IMR-90 (cell line): ENCODE measurements around the gene MXRA8. TPM values are rescaled to one million over a fixed set of nuclear protein-coding genes. Genes with fewer than 3 reads are reported as not detected.

ENCODE experiments used
- ATAC-seq: fragments of 200-7000 bp; cut with Tn5 transposase; 2 replicates; pipeline ENCODE4 v1.9.1; 2020; ENCODE audit warnings: low read depth, mild to moderate bottlenecking, moderate library complexity
- BruUV-seq: library from RNA; stranded (reverse); fragments of 400-500 nt; replicated peaks from 2 replicates; lab custom pipeline; 2021; lab: Mats Ljungman, UMichigan
- CTCF ChIA-PET: fragments of 300-600 bp; formaldehyde crosslinking; extraction: SDS; loops from one replicate; lab custom pipeline; 2021; ENCODE audit warnings: antibody characterized with exemption; lab: Yijun Ruan, JAX
- POLR2A ChIA-PET: fragments of 300-600 bp; sonication (Branson Sonifier 250); formaldehyde crosslinking; loops from one replicate; lab custom pipeline; 2022; ENCODE audit warnings: antibody characterized with exemption; ENCODE audit not compliant: unreplicated experiment; lab: Charles Lee
- DNase-seq: peaks from one replicate; pipeline ENCODE4 v3.0.0; 2013
- H2AFZ ChIP-seq: replicated peaks from 2 replicates; pipeline ENCODE3; 2013; ENCODE audit warnings: low read length, mild to moderate bottlenecking; ENCODE audit not compliant: poor library complexity
- H2AK5ac ChIP-seq: 2 replicates; pipeline ENCODE4 v1.6.1; 2013; ENCODE audit warnings: low read depth, low read length, inconsistent platforms
- H2AK9ac ChIP-seq: replicated peaks from 2 replicates; pipeline ENCODE3; 2013; ENCODE audit warnings: mild to moderate bottlenecking, low read depth, low read length, moderate library complexity; ENCODE audit not compliant: poor library complexity
- H2BK120ac ChIP-seq: 2 replicates; pipeline ENCODE4 v1.6.1; 2013; ENCODE audit warnings: low read depth, low read length, inconsistent platforms
- H2BK15ac ChIP-seq: 3 replicates; pipeline ENCODE4 v1.6.1; 2013; ENCODE audit warnings: low read depth, low read length, inconsistent platforms
- H2BK20ac ChIP-seq: 2 replicates; pipeline ENCODE4 v1.6.1; 2013; ENCODE audit warnings: low read depth, mild to moderate bottlenecking, inconsistent platforms, low read length, moderate library complexity
- H2BK5ac ChIP-seq: 2 replicates; pipeline ENCODE4 v1.6.1; 2013; ENCODE audit warnings: mild to moderate bottlenecking, low read depth, low read length, inconsistent platforms; ENCODE audit not compliant: poor library complexity, severe bottlenecking
- H3K14ac ChIP-seq: replicated peaks from 2 replicates; pipeline ENCODE4 v1.6.1; 2013; ENCODE audit warnings: low read depth, low read length, inconsistent platforms
- H3K18ac ChIP-seq: 2 replicates; pipeline ENCODE4 v1.6.1; 2013; ENCODE audit warnings: low read depth, low read length, control low read depth
- H3K23ac ChIP-seq: 2 replicates; pipeline ENCODE4 v1.6.1; 2013; ENCODE audit warnings: low read depth, low read length, inconsistent platforms
- H3K27ac ChIP-seq: 2 replicates; pipeline ENCODE4 v1.5.1; 2013; ENCODE audit warnings: mild to moderate bottlenecking, control low read depth, low read length; ENCODE audit not compliant: insufficient read depth
- H3K27me3 ChIP-seq: 2 replicates; pipeline ENCODE4 v1.6.1; 2013; ENCODE audit warnings: low read length; ENCODE audit not compliant: control insufficient read depth, insufficient read depth
- H3K36me3 ChIP-seq: 2 replicates; pipeline ENCODE4 v1.6.1; 2013; ENCODE audit warnings: low read length, mixed read lengths; ENCODE audit not compliant: control insufficient read depth, insufficient read depth
- H3K4ac ChIP-seq: 2 replicates; pipeline ENCODE4 v1.6.1; 2013; ENCODE audit warnings: low read depth, low read length, inconsistent platforms
- H3K4me1 ChIP-seq: 2 replicates; pipeline ENCODE4 v1.6.1; 2013; ENCODE audit warnings: low read length, mixed read lengths; ENCODE audit not compliant: control insufficient read depth, insufficient read depth
- H3K4me2 ChIP-seq: 2 replicates; pipeline ENCODE4 v1.6.1; 2013; ENCODE audit warnings: low read depth, mild to moderate bottlenecking, control low read depth, low read length, moderate library complexity
- H3K4me3 ChIP-seq: 2 replicates; pipeline ENCODE4 v1.5.1; 2013; ENCODE audit warnings: low read depth, mild to moderate bottlenecking, control low read depth, low read length, moderate library complexity; ENCODE audit not compliant: insufficient read depth
- H3K56ac ChIP-seq: 2 replicates; pipeline ENCODE4 v1.6.1; 2013; ENCODE audit warnings: low read length, inconsistent platforms; ENCODE audit not compliant: insufficient read depth; ENCODE audit errors: extremely low read depth
- H3K79me1 ChIP-seq, 2 experiments: 2 replicates each; pipeline ENCODE4 v1.6.1; 2013; ENCODE audit warnings: low read length in 2 of 2, inconsistent platforms in 1 of 2, low read depth in 1 of 2
- H3K9ac ChIP-seq: 2 replicates; pipeline ENCODE4 v1.6.1; 2013; ENCODE audit warnings: low read depth, low read length, control low read depth
- H3K9me1 ChIP-seq: 2 replicates; pipeline ENCODE4 v1.6.1; 2013; ENCODE audit warnings: low read length, inconsistent platforms; ENCODE audit not compliant: insufficient read depth
- H3K9me3 ChIP-seq: 2 replicates; pipeline ENCODE4 v1.6.1; 2013; ENCODE audit warnings: low read length; ENCODE audit not compliant: control insufficient read depth, insufficient read depth
- H4K20me1 ChIP-seq: 2 replicates; pipeline ENCODE4 v1.6.1; 2013; ENCODE audit warnings: low read length, inconsistent platforms; ENCODE audit not compliant: insufficient read depth
- H4K5ac ChIP-seq: 2 replicates; pipeline ENCODE4 v1.6.1; 2013; ENCODE audit warnings: mild to moderate bottlenecking, low read depth, low read length, control low read depth
- H4K8ac ChIP-seq, 2 experiments: 2 replicates each; pipeline ENCODE4 v1.6.1; 2013; ENCODE audit warnings: low read depth in 2 of 2, low read length in 2 of 2, control low read depth in 1 of 2, inconsistent platforms in 1 of 2
- H4K91ac ChIP-seq: 2 replicates; pipeline ENCODE4 v1.6.1; 2013; ENCODE audit warnings: low read depth, low read length, inconsistent platforms; ENCODE audit not compliant: insufficient read depth
- ELK1 ChIP-seq: fragments of 150-350 bp; IDR thresholded peaks from 2 replicates; pipeline ENCODE4 v1.6.1; 2016; ENCODE audit warnings: low read depth, mild to moderate bottlenecking, low read length, moderate library complexity, borderline replicate concordance
- WGBS, 2 experiments: methylation state at CpG; one replicate each; pipeline versions ENCODE4 v1.1.5 to v1.1.7; 2013; ENCODE audit warnings: missing lambda C conversion rate in 2 of 2; ENCODE audit not compliant: insufficient read length in 1 of 2; ENCODE audit errors: extremely low coverage in 2 of 2; 5-methylcytosine and 5-hydroxymethylcytosine counted together
- dilution Hi-C: fragments of 300-500 bp; cut with HindIII; formaldehyde crosslinking; loops from one replicate; pipeline ENCODE4 v1.14.3; 2018; ENCODE audit warnings: low sequenced_read_pairs; ENCODE audit not compliant: unreplicated experiment
- in situ Hi-C: fragments of 300-500 bp; cut with MboI; formaldehyde crosslinking; loops from 3 replicates; pipeline ENCODE4 v1.14.3; 2019; ENCODE audit warnings: low sequenced_read_pairs, inconsistent platforms, mixed read lengths
- intact Hi-C: fragments of 100-400 bp; cut with micrococcal nuclease; formaldehyde crosslinking; loops from 2 replicates; pipeline ENCODE4 v1.10.0; 2022
- polyA plus RNA-seq, 3 experiments: library from polyadenylated mRNA; depleted of rRNA; stranded (reverse); fragments of >200 nt; gene quantifications; 2 replicates each; pipeline ENCODE4 v1.2.3, GENCODE V29; 2012; ENCODE audit warnings: low replicate concordance in 1 of 3
- total RNA-seq: library from RNA; depleted of rRNA; stranded (reverse); fragments of >200 nt; gene quantifications from 2 replicates; pipeline ENCODE4 v1.2.3, GENCODE V29; 2012

MXRA8 gene
- total and polyA plus RNA-seq, 2 of the 4 experiments (the other 2 are of a cell fraction), result 92.5 to 469 TPM

GRCh38 chr1:1340185-1340584 lies 18.2 kb downstream of the MXRA8 start:
- Histone ChIP-seq H3K79me1 (peaks cover 12 to 40% of the 10 kb centered on the region in 2 experiments), H4K8ac (no peak overlapping the region), H3K9me3 (no peaks in the 10 kb centered on the region), H3K4me3 (no peak overlapping the region), H3K9ac (no peak overlapping the region), H3K9me1 (peaks cover 13% of the 10 kb centered on the region), H2AK9ac (no peak overlapping the region), H4K20me1 (peaks cover 40% of the 10 kb centered on the region), H2BK20ac (no peak overlapping the region), H2BK15ac (no peak overlapping the region), H4K5ac (no peak overlapping the region), H3K27ac (no peak overlapping the region), H3K27me3 (no peaks in the 10 kb centered on the region), H2AK5ac (no peak overlapping the region), H3K4me1 (peaks cover 5% of the 10 kb centered on the region), H3K56ac (no peak overlapping the region), H2BK120ac (no peak overlapping the region), H3K4ac (no peak overlapping the region), H2AFZ (no peak overlapping the region), H3K36me3 (peaks cover 43% of the 10 kb centered on the region), H3K23ac (no peak overlapping the region), H2BK5ac (no peak overlapping the region), H3K4me2 (no peak overlapping the region), H3K18ac (no peak overlapping the region), H4K91ac (no peak overlapping the region), H3K14ac (no peak overlapping the region)
- CTCF ChIA-PET, result no interaction called here
- BruUV-seq, result no TSS peak
- ATAC-seq, result no peak
- no peak for TF ChIP-seq ELK1
- DNase-seq, result no peak
- WGBS, 2 experiments, result 94% methylated on average over 9 of the region's 23 CpGs; no CpG with 5 or more reads in 1 of the 2 experiments
- dilution Hi-C loops (no loop called here), in situ Hi-C loops (no loop called here), intact Hi-C loops (no loop called here)
- POLR2A ChIA-PET, result no interaction called here
